ENCODE data around the gene RUNX2. TPM values are rescaled to one million over a fixed set of nuclear protein-coding genes. Genes with fewer than 3 reads are reported as not detected.

The RUNX2 gene
- total and polyA plus RNA-seq, 2 experiments from 2014 or later, result 0.66 to 1.7 TPM

GRCh38 chr6:45314146-45314545 lies 14.0 kb upstream of the RUNX2 start (continued):
- TF ChIP-seq ZNF462 (CRISPR knock-in tag; IDR thresholded peaks at IDR 0.05), result no peak
- TF ChIP-seq ZNF114 (CRISPR knock-in tag; IDR thresholded peaks at IDR 0.05), result no peak
- no peak for TF ChIP-seq NANOG (IDR thresholded peaks at IDR 0.05; ENCODE audit: borderline replicate concordance)
- TF ChIP-seq JUNB (IDR thresholded peaks at IDR 0.05; ENCODE audit: unreplicated experiment), result no peak
- no peak for TF ChIP-seq ETS1 (IDR thresholded peaks at IDR 0.05)
- TF ChIP-seq EZH2phosphoT487 (IDR thresholded peaks at IDR 0.05; ENCODE audit: unreplicated experiment), result no peak

DNA sequence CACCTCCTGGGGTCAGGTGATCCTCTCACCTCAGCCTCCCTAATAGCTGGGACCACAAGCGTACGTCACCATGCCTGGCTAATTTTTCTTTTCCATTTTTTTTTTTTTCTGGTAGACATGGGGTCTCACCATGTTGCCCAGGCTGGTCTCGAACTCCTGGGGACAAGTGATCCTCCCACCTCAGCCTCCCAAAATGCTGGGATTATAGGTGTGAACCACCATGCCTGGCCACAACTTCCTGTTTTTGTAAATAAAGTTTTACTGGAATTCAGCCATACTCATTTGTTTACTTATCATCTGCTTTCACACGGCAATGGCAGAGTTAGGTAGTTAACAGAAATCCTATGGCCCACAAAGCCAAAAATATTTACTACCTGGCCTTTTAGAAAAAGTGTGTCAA lies 7.8 kb upstream of the RUNX2 start:
- H3K9me3 Mint-ChIP-seq, result no peaks in the 10 kb centered on the region
- H2AFZ ChIP-seq, result no peak overlapping the region

More for the DNA sequence above, 7.8 kb upstream of the RUNX2 start:
- H3K27ac ChIP-seq (ENCODE audit: low read depth), result no peak overlapping the region
- TF ChIP-seq NANOG (IDR thresholded peaks at IDR 0.05; ENCODE audit: borderline replicate concordance) (no peak), ZNF114 (CRISPR knock-in tag; IDR thresholded peaks at IDR 0.05) (no peak), POLR2AphosphoS5 (IDR thresholded peaks at IDR 0.05; ENCODE audit: low read depth) (no peak), ZNF462 (CRISPR knock-in tag; IDR thresholded peaks at IDR 0.05) (no peak), EZH2phosphoT487 (IDR thresholded peaks at IDR 0.05; ENCODE audit: unreplicated experiment) (no peak)
- no peaks in the 10 kb centered on the region; the same call in 1 of the 2 replicates for H3K4me1 ChIP-seq (ENCODE audit: insufficient read depth)
- H3K4me3 Mint-ChIP-seq, result no peak overlapping the region
- no peaks in the 10 kb centered on the region for H3F3A ChIP-seq (replicated peaks; ENCODE audit: low read depth)
- no peaks in the 10 kb centered on the region for H3K9me2 ChIP-seq (ENCODE audit: insufficient read depth)
- no peak overlapping the region for H3K4me2 ChIP-seq
- H3K79me2 ChIP-seq (replicated peaks; ENCODE audit: insufficient read depth), result no peaks in the 10 kb centered on the region
- H3K27me3 Mint-ChIP-seq (ENCODE audit: insufficient read depth, low read depth, poor library complexity), result no peaks in the 10 kb centered on the region
- peaks cover 14% of the 10 kb centered on the region; the same call in 2 of the 3 replicates for H3K4me1 Mint-ChIP-seq
- ATAC-seq, result no peak
- H3K27me3 ChIP-seq (ENCODE audit: insufficient read depth), result no peaks in the 10 kb centered on the region
- H4K20me1 ChIP-seq (replicated peaks; ENCODE audit: insufficient read depth), result no peaks in the 10 kb centered on the region
- no peaks in the 10 kb centered on the region for H3K36me3 ChIP-seq (ENCODE audit: insufficient read depth)
- no peak for DNase-seq (ENCODE audit: low spot score)
- no peak overlapping the region for H3K4me3 ChIP-seq
- no peak overlapping the region for H3K27ac Mint-ChIP-seq
- H3K36me3 Mint-ChIP-seq (ENCODE audit: low read depth), result peaks cover 8% of the 10 kb centered on the region; the same call in 2 of the 3 replicates
